GM23338 (cell line): ENCODE measurements around the gene SREBF2. TPM values are rescaled to one million over a fixed set of nuclear protein-coding genes. Genes with fewer than 3 reads are reported as not detected.

Experiments used
- ATAC-seq: fragments of 200-7000 bp; cut with Tn5 transposase; 3 replicates; pipeline ENCODE4 v1.9.1; 2020
- DNase-seq: peaks from one replicate; pipeline ENCODE4 v3.0.0-alpha.2; 2015; ENCODE audit warnings: low spot score
- H2AFZ ChIP-seq: fragments of 200-600 bp; sonication (generic); 2 replicates; pipeline ENCODE4 v1.8.0; 2016; ENCODE audit warnings: antibody characterized with exemption, mild to moderate bottlenecking, moderate library complexity
- H3F3A ChIP-seq: fragments of 200-600 bp; sonication (generic); replicated peaks from 2 replicates; pipeline ENCODE4 v1.8.0; 2017; ENCODE audit warnings: antibody characterized with exemption, mixed run types, low read depth
- H3K27ac ChIP-seq: fragments of 200-600 bp; sonication (generic); 2 replicates; pipeline ENCODE4 v1.6.1; 2016; ENCODE audit warnings: low read depth
- H3K27me3 ChIP-seq: fragments of 200-600 bp; sonication (generic); 2 replicates; pipeline ENCODE4 v1.8.0; 2016; ENCODE audit warnings: mild to moderate bottlenecking, mixed run types, moderate library complexity; ENCODE audit not compliant: insufficient read depth
- H3K36me3 ChIP-seq: fragments of 200-600 bp; sonication (generic); 2 replicates; pipeline ENCODE4 v1.8.0; 2016; ENCODE audit warnings: mild to moderate bottlenecking; ENCODE audit not compliant: insufficient read depth
- H3K4me1 ChIP-seq: fragments of 200-600 bp; sonication (generic); 2 replicates; pipeline ENCODE4 v1.8.0; 2016; ENCODE audit warnings: mild to moderate bottlenecking, moderate library complexity; ENCODE audit not compliant: insufficient read depth
- H3K4me2 ChIP-seq: fragments of 200-600 bp; sonication (generic); 2 replicates; pipeline ENCODE4 v1.7.1; 2017; ENCODE audit warnings: mixed run types
- H3K4me3 ChIP-seq: fragments of 200-600 bp; sonication (generic); 2 replicates; pipeline ENCODE4 v1.6.1; 2016; ENCODE audit warnings: mixed run types
- H3K79me2 ChIP-seq: fragments of 200-600 bp; sonication (generic); replicated peaks from 2 replicates; pipeline ENCODE4 v1.8.0; 2017; ENCODE audit warnings: mild to moderate bottlenecking; ENCODE audit not compliant: insufficient read depth
- H3K9me2 ChIP-seq: fragments of 200-600 bp; sonication (generic); 2 replicates; pipeline ENCODE4 v1.8.0; 2017; ENCODE audit not compliant: insufficient read depth
- H4K20me1 ChIP-seq: fragments of 200-600 bp; sonication (generic); replicated peaks from 2 replicates; pipeline ENCODE4 v1.8.0; 2017; ENCODE audit warnings: mild to moderate bottlenecking; ENCODE audit not compliant: insufficient read depth
- H3K27ac Mint-ChIP-seq: 2 replicates; pipeline ENCODE4 v1.8.0; 2020; ENCODE audit warnings: inconsistent platforms, mild to moderate bottlenecking, moderate library complexity, mixed read lengths
- H3K27me3 Mint-ChIP-seq: 3 replicates; pipeline ENCODE4 v1.8.0; 2022; ENCODE audit warnings: low read depth, mild to moderate bottlenecking, moderate library complexity, mixed read lengths, inconsistent platforms; ENCODE audit not compliant: insufficient read depth, poor library complexity
- H3K36me3 Mint-ChIP-seq: 3 replicates; pipeline ENCODE4 v1.8.0; 2021; ENCODE audit warnings: low read depth, mild to moderate bottlenecking, inconsistent platforms, moderate library complexity, mixed read lengths
- H3K4me1 Mint-ChIP-seq: 3 replicates; pipeline ENCODE4 v1.8.0; 2020; ENCODE audit warnings: mild to moderate bottlenecking, inconsistent platforms, mixed read lengths
- H3K4me3 Mint-ChIP-seq: 3 replicates; pipeline ENCODE4 v1.8.0; 2021; ENCODE audit warnings: moderate library complexity, mild to moderate bottlenecking, inconsistent platforms, mixed read lengths
- H3K9me3 Mint-ChIP-seq: 3 replicates; pipeline ENCODE4 v1.8.0; 2020; ENCODE audit warnings: moderate library complexity, mild to moderate bottlenecking, inconsistent platforms, mixed read lengths
- CREB1 ChIP-seq: fragments of 250-450 bp; sonication (Bioruptor Pico); IDR thresholded peaks from 2 replicates; pipeline ENCODE4 v1.5.0; 2020; ENCODE audit warnings: low read depth, mild to moderate bottlenecking, moderate library complexity
- CTCF ChIP-seq, 2 experiments: fragments of 200-600 bp in 1 of 2; sonication (generic) in 1 of 2; conservative IDR thresholded peaks; 2 replicates each; pipeline versions ENCODE4 v1.5.1 to v1.6.1; 2016 to 2017; ENCODE audit warnings: antibody characterized with exemption in 2 of 2, low read depth in 2 of 2, mild to moderate bottlenecking in 2 of 2, moderate library complexity in 1 of 2
- EZH2 ChIP-seq: fragments of 200-600 bp; sonication (generic); IDR thresholded peaks from one replicate; pipeline ENCODE4 v1.8.0; 2017; ENCODE audit warnings: antibody characterized with exemption, mild to moderate bottlenecking, low read depth; ENCODE audit not compliant: unreplicated experiment
- POLR2AphosphoS5 ChIP-seq: IDR thresholded peaks from 2 replicates; pipeline ENCODE4 v1.6.1; 2016; ENCODE audit warnings: antibody characterized with exemption, low read depth
- STAT1 ChIP-seq: IDR thresholded peaks from one replicate; pipeline ENCODE4 v1.6.1; 2016; ENCODE audit warnings: antibody characterized with exemption; ENCODE audit not compliant: unreplicated experiment
- ZNF114 ChIP-seq: fragments of 250-450 bp; sonication (Bioruptor Pico); IDR thresholded peaks from 2 replicates; pipeline ENCODE4 v1.5.0; 2020; ENCODE audit warnings: mild to moderate bottlenecking, moderate library complexity
- ZNF462 ChIP-seq: fragments of 250-450 bp; sonication (Bioruptor Pico); IDR thresholded peaks from 2 replicates; pipeline ENCODE4 v1.5.0; 2020; ENCODE audit warnings: mild to moderate bottlenecking, moderate library complexity
- polyA plus RNA-seq: library from polyadenylated mRNA; unstranded; fragments of >200 nt; fragmentation: Nextera tagmentation; extraction: Ambion mirVana; gene quantifications from 2 replicates; pipeline ENCODE4 v1.2.1, GENCODE V29; 2016
- total RNA-seq: library from RNA; depleted of rRNA; stranded (reverse); fragments of >200 nt; shearing (Covaris generic); gene quantifications from 2 replicates; pipeline ENCODE4 v1.2.3, GENCODE V29; 2014

Gene SREBF2
- total and polyA plus RNA-seq, 2 experiments from 2014 or later: 48.7 to 163 TPM

DNA sequence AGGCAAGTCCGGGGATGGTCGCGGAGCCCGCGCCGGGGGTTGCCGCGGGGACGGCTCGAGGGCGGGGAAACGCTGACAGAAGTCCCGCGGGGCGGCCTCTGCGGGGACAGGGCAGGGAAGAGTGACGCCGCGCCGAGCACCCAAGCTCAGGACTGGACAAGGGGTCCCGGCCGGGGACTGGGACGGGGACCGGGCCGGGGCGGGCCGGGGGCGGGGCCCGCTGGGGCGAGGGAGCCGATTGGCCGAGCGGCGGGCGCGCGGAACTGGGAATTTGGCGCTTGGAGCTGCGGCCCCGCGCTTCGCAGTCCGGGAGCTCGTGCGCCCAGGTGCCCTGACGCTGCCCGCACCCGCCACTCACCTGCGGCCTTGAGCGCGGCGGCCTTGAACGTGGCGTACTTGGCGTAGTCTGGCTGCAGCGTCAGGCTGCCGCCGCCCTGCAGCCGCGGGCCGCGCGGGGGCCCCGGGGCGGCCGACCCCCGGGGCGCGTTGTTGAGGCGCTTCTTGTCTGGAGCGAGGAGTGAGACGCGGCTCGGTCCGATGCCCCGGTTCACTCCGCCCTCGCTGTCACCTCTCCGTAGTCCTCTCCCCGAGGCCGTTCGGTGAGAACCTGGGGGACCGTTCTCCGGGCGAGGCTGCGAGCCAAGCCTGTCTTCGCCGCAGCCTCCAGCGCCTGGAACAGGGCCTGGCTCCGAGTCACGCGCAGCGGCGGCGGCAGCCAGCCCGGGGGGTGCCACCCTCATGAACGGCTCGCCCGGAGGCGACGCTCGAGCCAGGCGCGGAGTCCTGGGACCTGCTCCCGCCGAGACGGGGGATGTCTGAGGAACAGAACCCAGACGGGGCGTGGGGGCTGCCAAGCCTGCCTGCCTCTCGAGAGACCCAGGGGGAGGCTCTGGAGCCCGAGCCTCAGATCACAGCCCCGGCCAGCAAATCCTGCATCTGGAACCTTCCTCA, 77.4 kb downstream of the SREBF2 start:
- Histone ChIP-seq H3K27me3 (peaks cover 71% of the 10 kb centered on the region), H3K4me3 (peak overlapping the region; percentile 48; the same call in 1 of the 2 replicates), H2AFZ (no peak overlapping the region), H3K4me2 (peak overlapping the region; percentile 73), H3K36me3 (no peaks in the 10 kb centered on the region), H3K79me2 (no peaks in the 10 kb centered on the region), H4K20me1 (peaks cover 5% of the 10 kb centered on the region), H3F3A (peaks cover 20% of the 10 kb centered on the region), H3K9me2 (no peaks in the 10 kb centered on the region), H3K4me1 (peaks cover 9% of the 10 kb centered on the region; the same call in 1 of the 2 replicates), H3K27ac (no peak overlapping the region)
- Mint-ChIP-seq H3K4me1 (peaks cover 12% of the 10 kb centered on the region; the same call in 2 of the 3 replicates), H3K27ac (no peak overlapping the region), H3K4me3 (no peak overlapping the region), H3K9me3 (peaks cover 6% of the 10 kb centered on the region), H3K36me3 (peaks cover 5% of the 10 kb centered on the region), H3K27me3 (peaks cover 68% of the 10 kb centered on the region)
- TF ChIP-seq EZH2 (peak; percentile 88), CTCF (conservative IDR thresholded peaks at IDR 0.05; ENCODE audit: low read depth in 2 of 2) (no peak)
- peak; percentile 79 for DNase-seq
- peak; percentile 32 for ATAC-seq

DNA sequence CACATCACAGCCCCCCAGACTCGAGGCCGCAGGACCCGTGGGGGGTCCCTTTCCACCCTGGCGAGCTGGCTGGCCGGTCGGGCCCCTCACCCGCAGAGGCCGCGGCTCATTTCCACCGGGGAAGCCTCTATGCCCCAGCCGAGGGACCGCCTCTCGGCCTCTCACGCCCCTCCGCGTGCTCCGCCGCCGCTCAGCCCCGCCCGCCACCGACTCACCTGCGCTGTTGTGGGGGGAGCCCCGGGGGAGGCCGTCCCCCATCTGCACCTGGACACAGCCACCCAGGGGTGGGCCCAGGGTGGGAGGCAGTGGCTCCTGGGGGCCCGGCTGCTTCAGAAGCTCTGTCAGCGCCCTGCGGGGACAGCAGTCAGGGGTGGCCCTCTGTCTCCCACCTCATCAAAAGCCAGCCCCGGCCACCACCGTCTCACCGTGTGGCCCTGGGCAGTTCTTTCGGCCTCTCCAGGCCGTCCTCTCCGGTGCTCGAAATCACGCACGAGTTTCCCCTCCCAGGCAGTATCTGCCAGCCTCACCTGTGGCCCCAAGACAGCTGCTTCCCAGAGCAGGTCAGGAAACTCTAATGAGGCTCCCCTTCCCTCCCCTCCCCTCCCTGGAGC, 78.2 kb downstream of the SREBF2 start:
- peak overlapping the region; percentile 54; the same call in 2 of the 3 replicates for H3K4me3 Mint-ChIP-seq
- TF ChIP-seq POLR2AphosphoS5 (no peak), CTCF (conservative IDR thresholded peaks at IDR 0.05; ENCODE audit: low read depth in 2 of 2) (no peak), CREB1 (CRISPR knock-in tag) (no peak), STAT1 (no peak), ZNF462 (CRISPR knock-in tag) (no peak), EZH2 (no peak), ZNF114 (no peak)

More for the DNA sequence above, 78.2 kb downstream of the SREBF2 start:
- Histone ChIP-seq H3K36me3 (no peaks in the 10 kb centered on the region), H3K4me2 (peak overlapping the region; percentile 73), H3K27me3 (peaks cover 79% of the 10 kb centered on the region), H4K20me1 (peaks cover 8% of the 10 kb centered on the region), H3F3A (peaks cover 20% of the 10 kb centered on the region), H3K4me3 (peak overlapping the region; percentile 48; the same call in 1 of the 2 replicates), H3K9me2 (no peaks in the 10 kb centered on the region), H2AFZ (no peak overlapping the region), H3K4me1 (peaks cover 17% of the 10 kb centered on the region; the same call in 1 of the 2 replicates), H3K27ac (no peak overlapping the region), H3K79me2 (no peaks in the 10 kb centered on the region)
- Mint-ChIP-seq H3K27ac (no peak overlapping the region), H3K36me3 (peaks cover 2% of the 10 kb centered on the region; the same call in 2 of the 3 replicates), H3K27me3 (peaks cover 71% of the 10 kb centered on the region), H3K4me1 (peaks cover 18% of the 10 kb centered on the region), H3K9me3 (peaks cover 6% of the 10 kb centered on the region)
- peak; percentile 28 for DNase-seq
- ATAC-seq: no peak
